Upper lobe of left lung (tissue), 4 donors: ENCODE data around the gene TMCC3.

Experiments
- EP300 ChIP-seq, 4 donors: sonication (generic); formaldehyde crosslinking; IDR thresholded peaks; one replicate each; pipeline ENCODE4 v1.5.1; 2017; ENCODE audit warnings: antibody characterized with exemption in 4 of 4, control low read depth in 2 of 4
- POLR2A ChIP-seq, 4 donors: fragments of 450-650 bp; IDR thresholded peaks; one replicate each; pipeline ENCODE4 v1.5.1; 2016 to 2017; ENCODE audit warnings: antibody characterized with exemption in 4 of 4, mild to moderate bottlenecking in 2 of 4
- POLR2AphosphoS5 ChIP-seq, 2 donors: sonication (generic); formaldehyde crosslinking; IDR thresholded peaks; one replicate each; pipeline ENCODE4 v1.5.1; 2017; ENCODE audit warnings: antibody characterized with exemption in 2 of 2
- TF ChIP-seq, protein P1 (sequence below), 6 experiments: fragments of 450-650 bp in 4 of 6; fragments of 200-600 bp in 2 of 6; sonication (generic) in 2 of 6; IDR thresholded peaks; one replicate each; pipeline ENCODE4 v1.5.1; 2016 to 2019; ENCODE audit warnings: antibody characterized with exemption in 6 of 6

GRCh38 chr12:94604366-94604698 is 46.0 kb downstream of the TMCC3 start:
- no peak for TF ChIP-seq POLR2AphosphoS5 (IDR thresholded peaks at IDR 0.05)
- TF ChIP-seq, protein P1, sequence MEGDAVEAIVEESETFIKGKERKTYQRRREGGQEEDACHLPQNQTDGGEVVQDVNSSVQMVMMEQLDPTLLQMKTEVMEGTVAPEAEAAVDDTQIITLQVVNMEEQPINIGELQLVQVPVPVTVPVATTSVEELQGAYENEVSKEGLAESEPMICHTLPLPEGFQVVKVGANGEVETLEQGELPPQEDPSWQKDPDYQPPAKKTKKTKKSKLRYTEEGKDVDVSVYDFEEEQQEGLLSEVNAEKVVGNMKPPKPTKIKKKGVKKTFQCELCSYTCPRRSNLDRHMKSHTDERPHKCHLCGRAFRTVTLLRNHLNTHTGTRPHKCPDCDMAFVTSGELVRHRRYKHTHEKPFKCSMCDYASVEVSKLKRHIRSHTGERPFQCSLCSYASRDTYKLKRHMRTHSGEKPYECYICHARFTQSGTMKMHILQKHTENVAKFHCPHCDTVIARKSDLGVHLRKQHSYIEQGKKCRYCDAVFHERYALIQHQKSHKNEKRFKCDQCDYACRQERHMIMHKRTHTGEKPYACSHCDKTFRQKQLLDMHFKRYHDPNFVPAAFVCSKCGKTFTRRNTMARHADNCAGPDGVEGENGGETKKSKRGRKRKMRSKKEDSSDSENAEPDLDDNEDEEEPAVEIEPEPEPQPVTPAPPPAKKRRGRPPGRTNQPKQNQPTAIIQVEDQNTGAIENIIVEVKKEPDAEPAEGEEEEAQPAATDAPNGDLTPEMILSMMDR (IDR thresholded peaks at IDR 0.05) = no peak
- no peak for TF ChIP-seq EP300 (IDR thresholded peaks at IDR 0.05)
- TF ChIP-seq POLR2A (IDR thresholded peaks at IDR 0.05) = no peak
